GM21576 (cell line): ENCODE results near the gene COX4I2.
A peak's percentile ranks its signal among the peaks of the same experiment; 100 is the strongest.
"Not testable (repeated sequence)": the region's sequence is repeated elsewhere in the genome, so short reads cannot be mapped to it uniquely, and the experiment has no call there.

Source experiments
- ATAC-seq: cut with Tn5 transposase; IDR thresholded peaks from one replicate; pipeline ENCODE4 v1.9.1; 2021; ENCODE audit warnings: mild to moderate bottlenecking, moderate library complexity; ENCODE audit not compliant: unreplicated experiment

COX4I2 gene

DNA sequence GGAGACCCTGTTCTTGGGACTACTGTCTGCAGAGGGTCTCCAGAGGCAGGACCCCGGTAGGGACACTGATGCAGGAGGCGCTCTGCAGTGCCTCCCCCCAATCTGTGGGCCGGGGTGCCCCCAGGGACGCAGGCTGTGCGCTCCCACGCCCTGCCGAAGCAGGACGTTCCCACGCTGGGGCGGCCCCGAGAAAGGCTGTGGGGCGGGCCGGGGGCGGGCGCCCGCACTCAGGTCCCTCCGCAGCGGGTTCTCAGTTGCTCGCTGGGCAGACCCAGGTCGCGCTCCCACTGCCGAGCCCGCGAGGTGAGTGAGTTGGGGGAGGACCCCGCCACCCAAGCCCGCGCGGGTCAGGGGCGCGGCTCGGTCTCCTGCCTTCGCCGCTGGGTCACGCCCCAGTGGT lies at the start of gene COX4I2:
COX4I2 (plus strand) TSS at position 253 of the 400 bp plus-strand sequence. CDS start 1,106 bp downstream, outside the sequence.
- no peak for ATAC-seq

DNA sequence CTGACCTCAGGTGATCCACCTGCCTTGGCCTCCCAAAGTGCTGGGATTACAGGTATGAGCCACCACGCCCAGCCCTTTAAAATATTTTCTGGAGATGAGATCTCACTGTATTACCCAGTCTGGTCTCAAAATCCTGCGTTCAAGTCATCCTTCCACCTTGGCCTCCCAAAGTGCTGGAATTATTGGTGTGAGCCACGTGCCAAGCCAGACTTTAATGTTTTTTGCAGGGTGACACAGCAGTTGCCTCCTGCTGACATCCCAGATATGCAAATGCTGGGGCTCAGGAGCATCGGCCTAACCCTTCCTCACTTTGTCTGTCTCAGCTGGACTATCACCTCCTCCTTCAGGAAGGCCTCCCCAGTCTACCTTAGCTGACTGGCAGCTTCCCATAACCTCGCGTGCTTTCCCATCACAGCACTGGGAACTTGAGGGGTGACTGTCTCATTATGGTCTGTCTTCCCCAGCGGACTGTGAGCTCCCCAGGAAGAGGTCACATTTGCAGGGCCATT lies 46.9 kb upstream of the COX4I2 start:
- ATAC-seq = no peak

DNA sequence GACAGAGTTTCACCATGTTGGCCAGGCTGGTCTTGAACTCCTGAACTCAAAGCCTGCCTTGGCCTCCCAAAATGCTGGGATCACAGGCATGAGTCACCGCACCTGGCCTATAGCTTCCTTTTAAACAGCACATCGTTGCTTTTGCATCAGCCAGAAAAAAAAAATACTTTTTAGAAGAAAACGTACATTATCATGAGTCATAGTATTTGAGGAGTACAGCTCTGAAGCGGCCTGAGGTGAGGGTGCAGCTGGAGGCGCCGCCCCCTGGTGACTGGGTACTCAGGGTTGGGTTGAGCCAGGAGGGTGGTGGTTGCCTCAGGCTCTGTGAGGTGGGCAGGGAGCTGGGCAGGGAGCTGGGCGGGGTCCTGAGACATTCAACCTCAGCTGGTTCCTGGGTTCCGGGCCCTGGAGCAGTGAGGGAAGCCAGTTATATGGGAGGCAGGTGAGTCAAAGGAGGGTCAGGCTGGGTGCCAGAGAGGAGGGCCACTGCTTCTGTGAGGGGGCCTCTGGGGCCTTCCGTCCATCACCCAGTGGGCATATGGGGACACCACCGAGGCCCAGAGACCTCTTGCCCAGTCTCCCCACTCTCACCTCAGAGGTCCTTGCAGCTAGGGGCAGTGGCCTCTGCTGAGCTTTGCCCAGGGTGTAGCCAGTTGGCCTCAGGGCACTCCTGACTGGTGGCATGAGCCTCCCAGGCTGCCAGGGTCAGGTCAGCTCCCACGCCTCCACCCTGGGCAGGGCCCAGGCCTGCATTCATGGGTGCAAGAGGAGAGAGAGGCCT lies 44.3 kb upstream of the COX4I2 start:
- ATAC-seq = no peak

DNA sequence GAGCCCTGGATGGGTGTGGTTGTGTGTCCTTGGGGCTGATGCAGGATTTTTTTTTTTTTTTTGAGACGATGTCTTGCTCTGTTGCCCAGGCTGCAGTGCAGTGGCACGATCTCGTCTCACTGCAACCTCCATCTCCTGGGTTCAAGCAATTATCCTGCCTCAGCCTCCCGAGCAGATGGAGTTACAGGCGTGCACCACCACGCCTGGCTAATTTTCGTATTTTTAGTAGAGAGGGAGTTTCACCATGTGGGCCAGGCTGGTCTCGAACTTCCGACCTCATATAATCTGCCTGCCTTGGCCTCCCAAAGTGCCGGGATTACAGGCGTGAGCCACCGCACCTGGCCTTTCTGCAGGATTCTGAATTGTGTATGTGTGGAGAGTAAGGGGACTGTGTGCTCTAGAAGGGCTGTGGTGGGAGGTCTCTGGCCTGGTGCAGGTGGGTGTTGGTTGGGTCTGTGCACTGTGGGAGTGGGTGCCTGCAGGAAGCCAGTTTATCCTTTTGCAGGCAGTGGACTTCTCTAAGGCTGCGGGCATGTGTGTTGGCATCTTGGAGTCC lies 43.6 kb upstream of the COX4I2 start:
- ATAC-seq = no peak

DNA sequence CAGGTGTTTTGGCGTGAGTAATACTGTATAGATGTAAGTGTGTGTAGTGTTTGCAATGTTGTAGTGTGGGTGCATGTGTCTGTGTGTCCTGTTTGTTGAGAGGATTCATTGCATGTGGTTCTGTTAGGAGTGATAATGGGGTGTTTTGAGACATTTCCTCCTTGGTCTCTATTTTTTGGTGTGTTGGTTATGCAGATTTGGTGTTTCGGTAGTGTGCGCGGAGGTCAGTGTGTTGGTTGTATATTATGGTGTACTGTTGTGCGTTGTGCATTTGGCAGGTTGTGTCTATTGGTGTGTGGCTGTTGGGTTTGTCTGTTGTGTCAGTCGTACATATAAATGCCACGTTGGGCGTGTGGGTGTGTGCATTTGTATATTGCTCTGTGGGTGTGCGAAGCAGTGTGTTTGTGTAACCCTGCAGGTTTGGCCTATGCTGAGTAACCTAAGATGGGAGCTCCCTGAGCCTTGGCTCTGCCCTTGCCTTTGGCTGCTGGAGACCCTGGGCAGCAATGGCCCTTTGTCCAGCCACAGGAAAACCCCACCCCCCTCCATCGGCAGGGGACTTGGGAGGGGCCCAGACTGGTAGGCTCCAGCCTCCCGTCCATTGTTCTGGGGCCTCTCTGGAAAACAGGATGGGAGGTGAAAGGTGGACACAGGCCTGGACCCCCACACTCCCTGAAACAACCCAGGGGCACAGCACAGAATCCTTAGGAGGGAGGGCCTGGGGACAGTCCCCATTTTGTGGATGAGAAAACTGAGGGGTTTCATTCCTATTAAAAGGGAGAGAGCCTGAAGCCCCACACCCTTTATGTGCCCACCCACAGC lies 42.9 kb upstream of the COX4I2 start:
- ATAC-seq = no peak

DNA sequence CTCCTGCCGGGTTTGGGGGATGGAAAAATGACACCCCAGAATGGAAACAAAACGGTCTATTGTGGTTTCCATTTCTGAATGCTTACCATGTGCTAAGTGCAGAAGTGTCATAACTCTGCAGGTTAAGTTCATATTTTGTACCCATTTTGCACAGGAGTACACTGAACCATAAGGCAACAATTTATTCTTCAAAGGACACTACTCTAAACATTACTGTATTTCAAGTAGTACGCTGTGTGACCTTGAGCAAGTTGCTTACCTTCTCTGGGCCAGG lies 42.4 kb upstream of the COX4I2 start:
- no peak for ATAC-seq

DNA sequence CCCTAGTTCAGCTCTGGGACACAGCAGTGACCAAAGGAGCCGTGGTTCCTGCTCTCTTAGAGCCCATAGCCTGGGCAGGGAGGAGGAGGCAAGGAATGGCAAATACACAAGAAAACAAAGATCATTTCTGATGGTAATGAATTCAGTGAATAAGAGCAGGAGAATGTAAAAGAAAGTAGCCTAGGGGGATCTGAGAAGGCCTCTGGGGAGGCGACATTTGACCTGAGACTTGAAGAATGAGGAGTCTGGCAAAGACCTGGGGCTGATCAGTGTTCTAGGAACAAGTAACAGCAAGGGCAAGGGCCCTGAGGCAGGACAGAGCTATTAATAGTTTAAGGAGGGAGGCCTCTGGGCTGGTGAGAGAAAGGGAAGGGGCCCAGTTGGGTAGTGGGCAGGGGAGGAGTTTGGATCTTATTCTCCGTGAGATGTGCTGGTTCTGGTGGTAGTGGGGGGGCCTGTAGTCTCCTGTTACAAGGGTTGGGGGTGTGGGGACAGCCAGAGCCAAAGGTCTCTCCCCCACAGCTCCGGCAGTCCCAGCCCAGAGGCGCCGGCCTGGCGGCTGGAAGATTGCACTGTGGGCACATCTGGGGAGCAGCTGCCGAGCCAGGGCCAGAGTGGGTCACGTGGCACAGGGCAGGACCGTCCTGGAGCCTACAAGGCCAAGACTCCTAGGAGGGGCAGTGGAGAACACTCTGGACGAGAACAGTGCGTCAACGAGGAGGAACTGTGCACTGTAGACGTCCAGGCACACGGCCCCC lies 41.9 kb upstream of the COX4I2 start:
- ATAC-seq = no peak

DNA sequence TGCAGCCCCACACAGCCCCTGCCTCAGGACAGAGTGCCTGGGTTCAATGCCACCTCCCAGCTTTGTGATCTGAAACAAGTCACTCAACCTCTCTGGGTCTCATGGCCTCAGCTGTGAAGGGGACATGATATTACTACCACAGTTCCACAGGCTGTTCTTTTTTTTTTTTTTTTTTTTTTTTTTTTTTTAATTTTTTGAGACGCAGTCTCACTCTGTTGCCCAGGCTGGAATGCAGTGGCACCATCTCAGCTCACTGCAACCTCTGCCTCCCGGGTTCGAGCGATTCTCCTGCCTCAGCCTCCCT lies 41.3 kb upstream of the COX4I2 start:
- not testable (repeated sequence) for ATAC-seq

DNA sequence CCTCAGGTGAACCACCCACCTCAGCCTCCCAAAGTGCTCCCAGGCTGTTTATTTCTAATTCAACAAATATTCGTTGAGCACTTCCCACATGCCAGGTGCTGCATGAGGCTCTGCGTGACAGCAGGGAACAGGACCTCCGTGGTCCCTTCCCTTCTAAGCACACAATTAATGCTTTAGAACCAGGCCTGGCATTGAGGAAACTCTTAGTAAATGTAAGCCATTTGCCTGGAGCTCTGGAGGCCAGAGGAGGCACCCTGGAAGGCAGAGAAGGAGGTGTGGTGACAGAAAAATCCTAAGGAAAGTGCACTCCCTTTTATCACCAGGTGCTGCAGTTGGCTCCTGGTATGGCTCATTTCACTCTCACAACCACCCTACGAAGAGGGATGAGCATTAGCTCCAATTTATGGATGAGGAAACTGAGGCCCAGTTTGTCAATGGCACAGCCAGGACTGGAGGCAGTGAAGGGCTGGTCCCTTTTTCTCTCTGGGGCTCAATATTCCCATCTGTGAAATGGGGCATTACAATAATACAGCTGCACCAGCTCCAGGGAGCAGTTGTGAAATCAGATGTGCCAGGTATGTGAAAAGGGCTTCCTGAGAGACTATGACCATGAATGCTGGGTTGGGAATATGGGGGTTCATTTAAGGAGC lies 40.8 kb upstream of the COX4I2 start:
- ATAC-seq = no peak

DNA sequence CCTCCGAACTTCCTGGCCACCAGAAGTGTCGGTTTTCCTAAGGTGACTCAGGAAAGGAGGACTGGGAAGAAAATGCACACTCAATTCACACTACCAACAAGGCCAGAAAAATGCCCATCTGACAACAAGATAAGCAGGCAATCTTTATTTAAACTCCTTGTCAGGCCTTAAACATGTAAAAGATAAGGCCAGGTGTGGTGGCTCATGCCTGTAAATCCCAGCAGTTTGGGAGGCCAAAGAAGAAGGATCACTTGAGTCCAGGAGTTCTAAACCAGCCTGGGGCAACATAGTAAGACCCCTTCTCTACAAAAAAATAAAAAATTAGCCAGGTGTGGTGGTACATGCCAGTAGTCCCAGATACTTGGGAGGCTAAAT lies 40.2 kb upstream of the COX4I2 start:
- ATAC-seq = no peak

DNA sequence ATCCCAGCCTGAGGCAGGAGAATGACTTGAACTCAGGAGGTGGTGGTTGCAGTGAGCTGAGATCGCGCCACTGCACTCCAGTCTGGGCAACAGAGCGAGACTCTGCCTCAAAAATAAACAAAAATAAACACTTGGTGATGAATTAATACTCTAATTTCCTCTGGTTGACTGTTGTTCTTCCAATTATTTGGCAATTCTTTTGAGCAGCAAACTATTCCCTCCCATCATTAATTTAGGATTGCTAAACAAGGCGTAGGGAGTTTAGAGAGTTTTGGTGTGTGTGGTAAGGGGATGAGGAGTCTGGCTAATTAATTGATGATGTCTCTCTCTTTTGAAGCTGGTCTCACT lies 35.3 kb upstream of the COX4I2 start:
- no peak for ATAC-seq

DNA sequence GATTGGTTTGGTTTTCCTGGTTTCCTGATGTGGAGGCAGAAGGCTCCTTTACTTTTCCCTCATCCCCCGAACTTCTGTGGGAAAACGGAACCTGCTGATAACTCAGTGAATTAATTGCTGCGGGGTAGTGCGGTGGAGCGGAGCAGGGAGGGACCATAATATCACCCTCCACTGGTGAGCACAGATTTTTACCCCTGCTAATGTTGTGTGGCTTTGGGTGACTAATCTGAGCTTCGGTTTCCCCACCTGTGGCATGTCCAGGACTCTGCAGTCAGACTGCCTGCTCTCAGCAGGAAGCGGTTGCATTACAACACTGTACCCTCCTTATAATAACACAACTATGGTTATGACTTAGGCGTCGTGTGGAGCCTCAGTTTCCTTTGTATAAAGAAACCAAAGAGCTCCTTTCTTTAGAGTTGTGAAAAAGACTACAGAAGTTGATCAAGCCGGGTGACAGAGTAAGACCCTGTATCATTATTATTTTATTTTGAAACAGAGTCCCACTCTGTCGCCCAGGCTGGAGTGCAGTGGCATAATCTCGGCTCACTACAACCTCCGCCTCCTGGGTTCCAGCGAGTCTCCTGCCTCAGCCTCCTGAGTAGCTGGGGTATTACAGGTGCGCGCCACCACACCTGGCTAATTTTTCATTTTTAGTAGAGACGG lies 34.8 kb upstream of the COX4I2 start:
- peak; percentile 54 for ATAC-seq

DNA sequence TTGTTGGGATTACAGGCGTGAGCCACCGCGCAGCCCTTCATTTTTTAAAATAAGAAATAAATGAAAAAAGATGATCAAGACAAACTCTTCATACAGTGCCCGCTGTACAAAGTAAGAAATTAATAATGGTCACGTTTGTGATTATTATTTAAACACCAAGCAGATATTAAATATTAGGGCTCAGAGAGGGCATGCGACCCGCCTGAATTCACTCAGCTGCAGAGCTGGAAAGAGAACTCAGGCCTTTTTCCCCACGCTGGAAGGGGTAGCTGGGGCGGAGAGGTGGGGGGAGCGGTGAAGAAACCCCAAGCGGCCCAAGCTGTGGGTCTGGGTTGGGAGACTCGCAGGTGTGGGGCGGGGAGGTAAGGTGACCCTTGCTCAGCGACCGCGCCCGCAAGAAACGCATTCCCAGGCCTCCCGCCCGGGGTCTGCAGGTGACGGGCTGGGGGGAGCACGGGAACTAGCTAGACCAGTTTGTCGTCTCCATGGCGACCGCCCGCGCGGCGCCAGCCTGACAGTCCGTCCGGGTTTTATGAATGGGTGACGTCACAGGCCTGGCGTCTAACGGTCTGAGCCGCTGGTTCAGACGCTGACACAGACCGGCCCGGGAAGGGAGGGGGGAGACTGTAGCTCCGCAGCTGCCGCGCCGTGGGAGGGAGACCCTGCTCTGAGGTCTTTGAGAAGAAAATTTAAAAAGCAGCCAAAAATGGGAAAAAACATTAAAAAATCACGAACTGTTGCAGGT lies 33.7 kb upstream of the COX4I2 start:
- no peak for ATAC-seq

DNA sequence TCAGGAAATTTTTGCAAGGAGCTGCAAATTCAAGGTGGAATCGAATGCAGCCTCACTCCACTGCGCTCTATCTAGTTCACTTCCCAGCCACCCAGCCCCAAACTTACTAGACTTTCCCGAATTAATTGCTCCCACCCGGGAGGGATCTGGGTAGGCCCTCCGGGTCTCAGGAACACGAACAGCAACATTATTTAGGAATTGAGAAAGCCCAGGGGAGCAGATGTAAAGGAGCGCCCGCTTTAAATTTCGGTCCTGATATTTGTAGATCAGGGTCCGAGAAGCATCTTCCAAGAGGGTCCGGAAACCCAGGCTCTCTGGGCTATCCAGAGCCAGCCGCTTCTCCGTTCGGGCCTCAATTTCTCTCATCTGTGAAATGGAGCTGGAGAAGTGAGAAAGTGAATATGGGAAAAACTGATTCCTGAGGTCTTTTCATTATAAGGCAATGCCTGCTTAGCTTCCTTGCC lies 33.1 kb upstream of the COX4I2 start:
- no peak for ATAC-seq

DNA sequence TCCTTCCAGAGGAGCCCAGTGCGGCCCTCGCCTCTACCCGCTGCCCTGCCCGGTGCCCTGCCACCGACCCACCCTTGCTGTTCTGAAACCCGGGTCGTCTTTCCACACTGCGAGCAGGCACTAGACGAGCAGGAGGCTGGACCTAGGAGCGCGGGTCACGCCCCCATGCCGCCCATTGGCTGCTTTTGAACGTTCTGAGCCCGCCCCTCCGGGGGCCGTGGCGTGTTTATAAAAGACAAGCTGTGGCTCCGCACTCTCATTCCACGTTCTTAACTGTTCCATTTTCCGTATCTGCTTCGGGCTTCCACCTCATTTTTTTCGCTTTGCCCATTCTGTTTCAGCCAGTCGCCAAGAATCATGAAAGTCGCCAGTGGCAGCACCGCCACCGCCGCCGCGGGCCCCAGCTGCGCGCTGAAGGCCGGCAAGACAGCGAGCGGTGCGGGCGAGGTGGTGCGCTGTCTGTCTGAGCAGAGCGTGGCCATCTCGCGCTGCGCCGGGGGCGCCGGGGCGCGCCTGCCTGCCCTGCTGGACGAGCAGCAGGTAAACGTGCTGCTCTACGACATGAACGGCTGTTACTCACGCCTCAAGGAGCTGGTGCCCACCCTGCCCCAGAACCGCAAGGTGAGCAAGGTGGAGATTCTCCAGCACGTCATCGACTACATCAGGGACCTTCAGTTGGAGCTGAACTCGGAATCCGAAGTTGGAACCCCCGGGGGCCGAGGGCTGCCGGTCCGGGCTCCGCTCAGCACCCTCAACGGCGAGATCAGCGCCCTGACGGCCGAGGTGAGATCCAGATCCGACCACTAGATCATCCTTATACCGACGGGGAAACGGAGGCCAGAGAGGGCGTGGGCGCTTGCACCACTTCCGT lies 32.4 kb upstream of the COX4I2 start, which contains the start of gene ID1:
ID1 (plus strand) TSS at position 259 of the 871 bp plus-strand sequence; CDS start at position 358, 99 bp downstream.
- ATAC-seq = peak; percentile 91

DNA sequence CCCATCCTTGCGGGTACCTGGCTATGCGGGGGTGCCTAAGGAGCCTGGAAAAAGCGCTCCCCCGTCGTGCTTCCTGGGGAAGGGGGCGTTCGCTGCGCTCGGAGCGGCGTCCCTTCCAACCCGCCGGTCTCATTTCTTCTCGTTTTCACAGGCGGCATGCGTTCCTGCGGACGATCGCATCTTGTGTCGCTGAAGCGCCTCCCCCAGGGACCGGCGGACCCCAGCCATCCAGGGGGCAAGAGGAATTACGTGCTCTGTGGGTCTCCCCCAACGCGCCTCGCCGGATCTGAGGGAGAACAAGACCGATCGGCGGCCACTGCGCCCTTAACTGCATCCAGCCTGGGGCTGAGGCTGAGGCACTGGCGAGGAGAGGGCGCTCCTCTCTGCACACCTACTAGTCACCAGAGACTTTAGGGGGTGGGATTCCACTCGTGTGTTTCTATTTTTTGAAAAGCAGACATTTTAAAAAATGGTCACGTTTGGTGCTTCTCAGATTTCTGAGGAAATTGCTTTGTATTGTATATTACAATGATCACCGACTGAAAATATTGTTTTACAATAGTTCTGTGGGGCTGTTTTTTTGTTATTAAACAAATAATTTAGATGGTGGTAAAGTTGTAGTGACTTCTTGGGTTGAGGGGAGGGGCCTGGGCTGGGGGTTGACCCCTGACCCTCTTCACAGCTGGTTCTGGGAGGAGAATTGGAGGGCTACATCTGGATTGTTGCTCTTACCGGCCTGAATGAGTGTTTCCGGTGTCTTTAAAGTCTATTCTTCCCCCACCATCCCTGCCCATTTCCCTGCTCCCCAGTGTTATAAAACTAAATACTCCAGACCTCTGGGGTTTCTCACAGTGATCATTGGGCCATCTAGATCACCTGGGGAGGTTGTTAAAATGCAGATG lies 31.6 kb upstream of the COX4I2 start:
- no peak for ATAC-seq

DNA sequence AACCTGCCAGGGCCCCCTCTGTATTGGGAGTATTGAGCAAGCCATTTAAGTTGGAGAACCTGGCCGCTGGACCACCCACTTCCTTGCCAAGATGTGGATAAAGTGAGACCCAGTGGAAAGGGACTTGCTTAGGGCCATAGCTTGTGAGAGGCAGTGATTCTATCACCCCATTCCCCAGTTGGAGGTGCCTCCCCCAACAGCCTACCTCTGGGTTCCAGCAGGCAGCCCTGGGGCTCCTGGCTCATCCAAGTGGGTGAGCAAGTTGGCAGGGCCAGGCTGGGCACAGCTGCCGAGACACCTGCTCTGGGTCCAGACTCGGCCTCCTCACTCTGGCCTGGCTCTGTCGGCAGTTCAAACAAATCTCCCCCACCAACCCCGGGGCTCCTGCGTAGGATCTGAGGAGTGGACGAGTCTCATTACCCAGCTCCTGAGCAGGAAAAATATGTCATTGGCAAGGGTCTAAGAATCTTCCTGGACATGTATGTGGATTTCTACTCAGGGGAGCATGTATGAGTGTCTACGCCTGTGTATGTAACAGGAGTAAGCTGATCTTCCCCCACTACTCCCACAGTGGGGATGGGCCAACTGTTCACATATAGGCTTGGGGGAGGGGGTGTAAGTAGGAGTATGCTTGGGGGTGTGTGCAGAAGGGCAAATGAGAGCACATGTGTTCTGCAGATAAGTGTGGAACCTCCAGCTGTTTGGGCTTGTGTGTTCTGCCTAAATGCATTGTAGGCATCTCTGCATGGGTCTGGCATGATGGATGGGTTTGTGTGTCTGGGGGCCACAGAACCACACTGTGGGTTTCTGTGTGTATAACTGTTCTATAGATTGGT lies 30.7 kb upstream of the COX4I2 start:
- ATAC-seq = no peak
